Stomach smooth muscle (tissue), 2 donors: ENCODE data around the gene KCNH1.

Experiments
- H3K27ac ChIP-seq: one replicate; pipeline ENCODE4 v1.7.0; 2013; ENCODE audit warnings: mild to moderate bottlenecking, low read length, inconsistent platforms
- H3K27me3 ChIP-seq, 2 donors: one replicate each; pipeline ENCODE4 v1.7.0; 2013; ENCODE audit warnings: low read length in 2 of 2; ENCODE audit not compliant: insufficient read depth in 2 of 2, control insufficient read depth in 1 of 2
- H3K36me3 ChIP-seq, 2 donors: one replicate each; pipeline ENCODE4 v1.7.0; 2013; ENCODE audit warnings: low read length in 2 of 2; ENCODE audit not compliant: control insufficient read depth in 2 of 2, insufficient read depth in 2 of 2
- H3K4me1 ChIP-seq: one replicate; pipeline ENCODE4 v1.7.0; 2013; ENCODE audit warnings: low read length; ENCODE audit not compliant: control insufficient read depth, insufficient read depth
- H3K4me3 ChIP-seq, 2 donors: one replicate each; pipeline ENCODE4 v1.7.0; 2013; ENCODE audit warnings: low read length in 2 of 2
- H3K9ac ChIP-seq, 2 donors: one replicate each; pipeline ENCODE4 v1.7.0; 2013; ENCODE audit warnings: low read length in 2 of 2, mild to moderate bottlenecking in 1 of 2
- H3K9me3 ChIP-seq, 2 donors: one replicate each; pipeline ENCODE4 v1.7.0; 2013; ENCODE audit warnings: low read length in 2 of 2; ENCODE audit not compliant: control insufficient read depth in 2 of 2
- donor health status: healthy.
- donor health status: Pancreatic carcinoma.

The KCNH1 gene, protein sequence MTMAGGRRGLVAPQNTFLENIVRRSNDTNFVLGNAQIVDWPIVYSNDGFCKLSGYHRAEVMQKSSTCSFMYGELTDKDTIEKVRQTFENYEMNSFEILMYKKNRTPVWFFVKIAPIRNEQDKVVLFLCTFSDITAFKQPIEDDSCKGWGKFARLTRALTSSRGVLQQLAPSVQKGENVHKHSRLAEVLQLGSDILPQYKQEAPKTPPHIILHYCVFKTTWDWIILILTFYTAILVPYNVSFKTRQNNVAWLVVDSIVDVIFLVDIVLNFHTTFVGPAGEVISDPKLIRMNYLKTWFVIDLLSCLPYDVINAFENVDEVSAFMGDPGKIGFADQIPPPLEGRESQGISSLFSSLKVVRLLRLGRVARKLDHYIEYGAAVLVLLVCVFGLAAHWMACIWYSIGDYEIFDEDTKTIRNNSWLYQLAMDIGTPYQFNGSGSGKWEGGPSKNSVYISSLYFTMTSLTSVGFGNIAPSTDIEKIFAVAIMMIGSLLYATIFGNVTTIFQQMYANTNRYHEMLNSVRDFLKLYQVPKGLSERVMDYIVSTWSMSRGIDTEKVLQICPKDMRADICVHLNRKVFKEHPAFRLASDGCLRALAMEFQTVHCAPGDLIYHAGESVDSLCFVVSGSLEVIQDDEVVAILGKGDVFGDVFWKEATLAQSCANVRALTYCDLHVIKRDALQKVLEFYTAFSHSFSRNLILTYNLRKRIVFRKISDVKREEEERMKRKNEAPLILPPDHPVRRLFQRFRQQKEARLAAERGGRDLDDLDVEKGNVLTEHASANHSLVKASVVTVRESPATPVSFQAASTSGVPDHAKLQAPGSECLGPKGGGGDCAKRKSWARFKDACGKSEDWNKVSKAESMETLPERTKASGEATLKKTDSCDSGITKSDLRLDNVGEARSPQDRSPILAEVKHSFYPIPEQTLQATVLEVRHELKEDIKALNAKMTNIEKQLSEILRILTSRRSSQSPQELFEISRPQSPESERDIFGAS

DNA sequence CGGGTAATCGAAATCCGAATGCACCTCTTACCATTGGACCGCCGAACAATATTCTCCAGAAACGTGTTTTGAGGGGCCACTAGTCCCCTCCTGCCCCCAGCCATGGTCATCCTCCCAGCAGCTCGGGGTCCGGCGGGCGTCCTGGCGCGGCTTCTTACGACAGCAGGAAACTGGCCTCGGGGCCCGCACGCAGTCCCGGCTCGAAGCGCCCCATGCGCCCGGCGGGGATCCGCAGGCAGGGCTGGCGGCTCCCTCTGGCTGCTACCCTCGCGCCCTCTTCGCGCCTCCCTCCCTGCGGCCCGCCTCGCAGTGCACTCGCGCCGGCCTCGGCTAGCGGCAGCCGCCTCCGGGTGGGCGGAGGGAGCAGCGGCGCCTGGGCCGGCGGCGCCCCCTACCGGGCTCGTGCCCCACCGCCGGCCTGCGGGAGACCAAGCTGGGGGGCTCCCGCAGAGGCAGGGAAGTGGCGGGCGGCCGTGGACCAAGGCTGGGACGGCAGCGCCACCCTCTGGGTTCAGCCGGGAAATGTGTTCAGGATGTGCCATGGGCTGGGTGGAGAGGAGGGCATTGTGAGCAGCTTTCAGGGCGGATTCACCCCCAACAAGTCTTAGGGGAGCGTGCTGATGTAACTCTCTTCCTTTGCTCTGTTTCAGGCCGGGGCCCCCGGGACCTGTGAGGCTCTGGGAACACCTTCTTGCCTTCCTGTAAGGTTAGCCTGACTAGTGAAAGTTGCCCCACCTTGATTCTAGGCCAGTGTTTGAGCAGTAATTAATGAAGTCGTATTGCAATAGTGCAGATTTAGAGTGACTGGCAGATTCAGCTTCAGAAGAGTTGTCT, at the start of gene KCNH1:
KCNH1 (minus strand) TSS at position 313 of the 834 bp plus-strand sequence; CDS start at position 110, 203 bp downstream.
- Histone ChIP-seq H3K27me3 (peaks cover 14 to 18% of the 10 kb centered on the region in 2 donors), H3K4me1 (peaks cover 15% of the 10 kb centered on the region), H3K4me3 (peak within 1 kb of the TSS; percentile 53 to 66), H3K36me3 (no peaks in the 10 kb centered on the region), H3K27ac (no peak within 1 kb of the TSS), H3K9me3 (no peaks in the 10 kb centered on the region), H3K9ac (peak within 1 kb of the TSS in 1 of 2 donors; percentile 32)

DNA sequence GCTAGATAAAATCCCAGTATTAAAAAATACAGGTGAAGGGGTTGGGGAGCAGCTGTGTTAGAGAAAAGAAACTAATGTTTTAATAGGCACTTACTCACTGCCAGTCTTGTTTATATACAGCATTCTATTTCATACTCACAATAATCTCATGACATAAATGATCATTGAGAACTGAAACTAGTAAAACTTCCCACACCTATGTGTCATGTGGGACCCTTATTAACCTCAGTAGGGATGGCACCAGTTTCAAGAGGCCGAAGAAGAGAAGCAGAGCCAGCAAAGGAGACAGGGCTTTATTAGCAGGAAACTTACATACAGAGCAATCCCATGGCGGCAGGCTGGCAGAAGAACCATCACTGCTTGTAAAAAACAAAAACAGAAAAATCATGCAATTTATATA, 48.8 kb upstream of the KCNH1 start:
- Histone ChIP-seq H3K4me3 (no peak overlapping the region), H3K27me3 (no peaks in the 10 kb centered on the region), H3K36me3 (no peaks in the 10 kb centered on the region), H3K27ac (no peak overlapping the region), H3K4me1 (no peaks in the 10 kb centered on the region), H3K9ac (no peak overlapping the region), H3K9me3 (no peaks in the 10 kb centered on the region)

DNA sequence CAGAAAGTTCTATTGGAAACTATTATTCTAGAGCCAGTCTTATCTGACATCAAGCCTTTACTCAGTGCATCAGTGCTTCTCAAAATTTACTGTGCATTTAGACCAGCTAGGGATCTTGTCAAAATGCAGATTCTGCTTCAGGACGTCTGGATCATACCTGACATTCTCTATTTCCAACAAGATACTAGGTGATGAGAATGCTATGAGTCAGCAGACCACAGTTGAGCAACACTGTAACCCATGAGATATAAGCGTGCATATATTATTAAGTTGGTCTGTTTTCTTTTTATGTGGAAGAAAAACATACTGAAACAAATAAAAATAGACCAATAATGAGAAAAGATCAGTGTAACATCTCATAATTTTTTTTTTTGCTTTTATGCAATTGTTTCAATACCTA, 40.4 kb upstream of the KCNH1 start:
- H3K4me1 ChIP-seq: no peaks in the 10 kb centered on the region
- no peak overlapping the region for H3K4me3 ChIP-seq

DNA sequence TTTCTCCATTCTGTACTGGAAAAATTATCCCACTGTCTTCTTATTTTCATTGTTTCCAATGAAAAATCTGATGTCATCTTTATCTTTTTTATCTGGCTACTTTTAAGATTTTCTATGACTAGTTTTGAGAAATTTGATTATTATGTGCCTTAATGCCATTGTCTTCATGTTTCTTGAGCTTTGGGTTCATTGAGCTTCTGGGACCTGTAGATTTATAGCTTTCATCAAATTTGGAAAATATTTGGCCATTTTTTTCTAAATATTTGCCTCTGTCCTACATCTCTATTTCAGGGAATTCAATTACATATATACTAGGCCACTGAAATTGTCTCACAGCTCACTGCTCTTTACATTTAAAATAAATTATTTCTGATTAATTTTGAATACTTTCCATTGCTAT, 38.7 kb upstream of the KCNH1 start:
- Histone ChIP-seq H3K9me3 (peaks cover 0 to 7% of the 10 kb centered on the region in 2 donors), H3K4me3 (no peak overlapping the region), H3K4me1 (no peaks in the 10 kb centered on the region), H3K27ac (no peak overlapping the region), H3K27me3 (no peaks in the 10 kb centered on the region), H3K36me3 (no peaks in the 10 kb centered on the region), H3K9ac (no peak overlapping the region)

More for the DNA sequence above, 40.4 kb upstream of the KCNH1 start:
- Histone ChIP-seq H3K27me3 (no peaks in the 10 kb centered on the region), H3K36me3 (no peaks in the 10 kb centered on the region), H3K9me3 (no peaks in the 10 kb centered on the region), H3K27ac (no peak overlapping the region), H3K9ac (no peak overlapping the region)

DNA sequence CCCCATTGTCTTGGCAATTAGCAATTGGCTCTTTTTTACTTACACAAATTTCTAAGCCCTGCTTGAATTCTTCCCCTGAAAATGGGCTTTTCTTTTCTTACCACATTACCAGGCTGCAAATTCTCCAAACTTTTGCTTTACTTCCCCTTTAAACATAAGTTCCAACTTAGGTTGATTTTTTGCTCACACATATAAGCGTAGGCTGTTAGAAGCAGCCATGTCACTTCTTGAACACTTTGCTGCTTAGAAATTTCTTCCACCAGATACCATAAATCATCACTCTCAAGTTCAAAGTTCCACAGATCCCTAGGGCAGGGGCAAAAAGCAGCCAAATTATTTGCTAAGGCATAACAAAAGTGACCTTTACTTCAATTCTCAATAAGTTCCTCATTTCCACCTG, 35.4 kb upstream of the KCNH1 start:
- Histone ChIP-seq H3K36me3 (no peaks in the 10 kb centered on the region), H3K9ac (no peak overlapping the region), H3K4me3 (no peak overlapping the region)

DNA sequence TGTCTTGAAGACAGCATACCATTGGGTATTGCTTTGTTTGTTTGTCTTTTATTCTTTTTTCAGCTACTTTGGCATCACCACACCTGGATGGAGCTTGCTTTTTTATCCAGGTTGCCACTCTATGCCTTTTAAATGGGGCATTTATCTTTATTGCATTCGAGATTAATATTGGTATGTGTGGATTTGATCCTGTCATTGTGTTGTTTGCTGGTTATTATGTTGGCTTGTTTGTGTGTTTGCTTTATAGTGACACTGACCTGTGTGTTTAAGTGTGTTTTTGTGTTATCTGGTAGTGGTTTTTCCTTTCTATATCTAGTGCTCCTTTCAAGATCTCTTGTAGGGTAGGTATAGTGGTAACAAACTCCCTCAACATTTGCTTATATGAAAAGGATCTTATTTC, 24.9 kb upstream of the KCNH1 start:
- H3K4me1 ChIP-seq: no peaks in the 10 kb centered on the region
- no peak overlapping the region for H3K4me3 ChIP-seq
- H3K27me3 ChIP-seq: no peaks in the 10 kb centered on the region
- no peak overlapping the region for H3K9ac ChIP-seq
- no peak overlapping the region for H3K27ac ChIP-seq
- H3K36me3 ChIP-seq: no peaks in the 10 kb centered on the region
- H3K9me3 ChIP-seq: peaks cover 0 to 12% of the 10 kb centered on the region in 2 donors

More for the DNA sequence above, 35.4 kb upstream of the KCNH1 start:
- Histone ChIP-seq H3K9me3 (peaks cover 0 to 7% of the 10 kb centered on the region in 2 donors), H3K27me3 (no peaks in the 10 kb centered on the region), H3K27ac (no peak overlapping the region), H3K4me1 (no peaks in the 10 kb centered on the region)

DNA sequence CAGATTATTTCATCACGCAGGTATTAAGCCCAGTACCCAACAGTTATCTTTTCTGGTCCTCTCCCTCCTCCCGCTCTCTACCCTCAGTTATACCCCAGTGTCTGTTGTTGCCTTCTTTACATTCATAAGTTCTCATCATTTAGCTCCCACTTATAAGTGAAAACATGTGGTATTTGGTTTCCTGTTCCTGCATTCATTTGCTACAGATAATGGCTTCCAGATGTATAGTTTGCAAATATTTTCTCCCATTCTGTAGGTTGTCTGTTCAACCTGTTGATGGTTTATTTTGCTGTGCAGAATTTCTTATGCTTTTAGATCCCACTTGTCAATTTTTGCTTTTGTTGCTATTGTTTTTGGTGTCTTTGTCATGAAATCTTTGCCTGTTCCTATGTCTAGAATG, 21.1 kb upstream of the KCNH1 start:
- Histone ChIP-seq H3K9me3 (peaks cover 0 to 9% of the 10 kb centered on the region in 2 donors), H3K27me3 (no peaks in the 10 kb centered on the region), H3K4me3 (no peak overlapping the region), H3K4me1 (no peaks in the 10 kb centered on the region), H3K27ac (no peak overlapping the region), H3K36me3 (no peaks in the 10 kb centered on the region), H3K9ac (no peak overlapping the region)

DNA sequence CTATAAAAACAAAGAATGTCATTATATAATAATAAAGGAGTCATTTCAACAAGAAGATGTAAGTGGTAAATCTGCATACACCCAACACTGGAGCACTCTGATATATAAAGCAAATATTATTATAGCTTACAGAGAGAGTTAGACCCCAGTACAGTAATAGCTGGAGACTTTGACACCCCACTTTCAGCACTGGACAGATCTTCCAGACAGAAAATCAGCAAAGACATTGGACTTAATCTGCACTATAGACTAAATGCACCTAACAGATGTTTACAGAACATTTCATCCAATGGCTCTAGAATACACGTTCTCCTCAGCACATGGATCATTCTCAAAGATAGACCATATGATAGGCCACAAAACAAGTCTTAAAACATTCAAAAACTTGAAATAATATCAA, 20.0 kb upstream of the KCNH1 start:
- no peaks in the 10 kb centered on the region for H3K27me3 ChIP-seq
- H3K27ac ChIP-seq: no peak overlapping the region
- no peak overlapping the region for H3K4me3 ChIP-seq
- H3K4me1 ChIP-seq: no peaks in the 10 kb centered on the region
- H3K9me3 ChIP-seq: peaks cover 0 to 8% of the 10 kb centered on the region in 2 donors
- H3K9ac ChIP-seq: no peak overlapping the region
- no peaks in the 10 kb centered on the region for H3K36me3 ChIP-seq

DNA sequence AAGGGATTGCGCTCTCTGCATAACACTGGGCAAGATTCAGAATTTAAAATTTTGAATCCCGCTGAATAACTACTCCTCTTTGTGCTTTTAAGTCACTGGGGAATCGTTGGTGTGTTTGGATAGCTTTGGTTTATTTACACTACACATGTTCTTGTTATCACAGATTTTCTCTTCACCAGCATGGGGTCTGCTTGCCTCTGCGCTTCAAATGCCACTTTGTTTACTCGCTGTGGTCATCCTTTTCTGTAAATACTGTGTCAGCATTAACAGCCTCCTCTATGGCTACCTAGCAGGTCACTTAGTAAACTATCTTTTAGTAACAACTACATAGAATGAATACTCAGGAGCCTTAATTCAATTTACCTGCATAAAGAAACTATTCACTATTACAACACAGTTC, 14.4 kb upstream of the KCNH1 start:
- Histone ChIP-seq H3K36me3 (no peaks in the 10 kb centered on the region), H3K4me1 (no peaks in the 10 kb centered on the region), H3K9me3 (peaks cover 0 to 3% of the 10 kb centered on the region in 2 donors), H3K4me3 (no peak overlapping the region), H3K9ac (no peak overlapping the region), H3K27ac (no peak overlapping the region), H3K27me3 (peaks cover 0 to 6% of the 10 kb centered on the region in 2 donors)

DNA sequence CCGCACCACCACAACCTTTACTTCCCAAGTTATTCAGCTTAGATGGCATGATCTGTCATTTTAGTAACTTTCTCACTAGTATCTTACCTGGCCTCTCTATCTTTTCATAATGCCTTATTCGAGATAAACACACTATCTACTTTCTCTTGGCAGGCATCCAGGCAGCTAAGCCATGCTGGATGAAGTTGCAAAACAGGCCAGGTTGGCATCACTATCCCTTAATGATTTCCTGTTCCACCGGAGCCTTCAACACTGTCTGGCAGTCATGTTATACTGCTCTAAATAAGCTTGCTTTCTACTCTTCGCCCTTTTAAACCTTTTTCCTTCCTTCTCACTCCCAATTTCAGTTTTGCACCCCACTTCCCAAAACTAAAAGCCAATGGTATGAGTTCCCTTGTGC, 12.0 kb upstream of the KCNH1 start:
- H3K4me1 ChIP-seq: no peaks in the 10 kb centered on the region
- H3K36me3 ChIP-seq: no peaks in the 10 kb centered on the region
- H3K9ac ChIP-seq: no peak overlapping the region
- H3K4me3 ChIP-seq: no peak overlapping the region
- no peak overlapping the region for H3K27ac ChIP-seq
- peaks cover 0 to 3% of the 10 kb centered on the region in 2 donors for H3K9me3 ChIP-seq
- H3K27me3 ChIP-seq: peaks cover 0 to 6% of the 10 kb centered on the region in 2 donors
